ENCODE results near the gene MICAL2.

Gene MICAL2

GRCh38 chr11:12279672-12280108 lies 169.3 kb downstream of the MICAL2 start:
- TF ChIP-seq, protein P1, sequence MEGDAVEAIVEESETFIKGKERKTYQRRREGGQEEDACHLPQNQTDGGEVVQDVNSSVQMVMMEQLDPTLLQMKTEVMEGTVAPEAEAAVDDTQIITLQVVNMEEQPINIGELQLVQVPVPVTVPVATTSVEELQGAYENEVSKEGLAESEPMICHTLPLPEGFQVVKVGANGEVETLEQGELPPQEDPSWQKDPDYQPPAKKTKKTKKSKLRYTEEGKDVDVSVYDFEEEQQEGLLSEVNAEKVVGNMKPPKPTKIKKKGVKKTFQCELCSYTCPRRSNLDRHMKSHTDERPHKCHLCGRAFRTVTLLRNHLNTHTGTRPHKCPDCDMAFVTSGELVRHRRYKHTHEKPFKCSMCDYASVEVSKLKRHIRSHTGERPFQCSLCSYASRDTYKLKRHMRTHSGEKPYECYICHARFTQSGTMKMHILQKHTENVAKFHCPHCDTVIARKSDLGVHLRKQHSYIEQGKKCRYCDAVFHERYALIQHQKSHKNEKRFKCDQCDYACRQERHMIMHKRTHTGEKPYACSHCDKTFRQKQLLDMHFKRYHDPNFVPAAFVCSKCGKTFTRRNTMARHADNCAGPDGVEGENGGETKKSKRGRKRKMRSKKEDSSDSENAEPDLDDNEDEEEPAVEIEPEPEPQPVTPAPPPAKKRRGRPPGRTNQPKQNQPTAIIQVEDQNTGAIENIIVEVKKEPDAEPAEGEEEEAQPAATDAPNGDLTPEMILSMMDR (conservative IDR thresholded peaks at IDR 0.05; ENCODE audit: low read depth, low read length) = no peak
- H3K4me3 ChIP-seq (ENCODE audit: low read depth, low read length) = no peak overlapping the region
- no peak for DNase-seq (ENCODE audit: low read depth)

DNA sequence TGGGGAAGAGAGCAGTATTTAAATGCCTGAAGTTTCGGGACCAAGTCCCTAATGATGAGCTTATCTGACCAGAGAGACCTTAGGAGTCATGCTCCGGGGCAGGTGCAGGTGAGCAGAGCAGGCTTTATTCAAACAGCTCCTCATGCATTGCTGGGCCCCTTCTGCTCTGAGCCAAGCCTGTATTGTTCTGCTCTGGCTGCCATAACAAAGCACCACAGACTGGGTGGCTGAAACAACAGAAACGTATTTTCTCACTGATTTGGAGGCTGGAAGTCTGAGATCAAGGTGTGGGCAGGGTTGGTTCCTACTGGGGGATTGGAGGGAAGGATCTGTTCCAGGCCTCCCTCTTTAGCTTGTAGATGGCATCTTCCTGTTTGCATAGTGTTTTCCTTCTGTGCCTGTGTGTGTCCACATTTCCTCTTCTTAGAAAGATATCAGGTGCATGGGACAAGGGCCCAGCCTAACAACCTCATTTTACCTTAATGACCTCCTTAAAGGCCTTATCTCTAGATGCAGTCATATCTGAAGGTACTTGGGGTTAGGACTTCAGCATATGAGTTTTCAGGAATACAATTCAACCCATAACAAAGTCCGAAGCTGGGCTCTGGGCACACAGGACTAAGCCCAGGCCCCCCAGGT lies 169.9 kb downstream of the MICAL2 start:
- DNase-seq (ENCODE audit: low read depth) = no peak
- no peak overlapping the region for H3K4me3 ChIP-seq (ENCODE audit: low read depth, low read length)
- TF ChIP-seq, protein P1 (conservative IDR thresholded peaks at IDR 0.05; ENCODE audit: low read depth, low read length) = no peak

- DNase-seq (ENCODE audit: low read depth) = no peak
- TF ChIP-seq, protein P1 (conservative IDR thresholded peaks at IDR 0.05; ENCODE audit: low read depth, low read length) = no peak
Observed at GRCh38 chr11:12280838-12281565, 170.6 kb downstream of the MICAL2 start.

DNA sequence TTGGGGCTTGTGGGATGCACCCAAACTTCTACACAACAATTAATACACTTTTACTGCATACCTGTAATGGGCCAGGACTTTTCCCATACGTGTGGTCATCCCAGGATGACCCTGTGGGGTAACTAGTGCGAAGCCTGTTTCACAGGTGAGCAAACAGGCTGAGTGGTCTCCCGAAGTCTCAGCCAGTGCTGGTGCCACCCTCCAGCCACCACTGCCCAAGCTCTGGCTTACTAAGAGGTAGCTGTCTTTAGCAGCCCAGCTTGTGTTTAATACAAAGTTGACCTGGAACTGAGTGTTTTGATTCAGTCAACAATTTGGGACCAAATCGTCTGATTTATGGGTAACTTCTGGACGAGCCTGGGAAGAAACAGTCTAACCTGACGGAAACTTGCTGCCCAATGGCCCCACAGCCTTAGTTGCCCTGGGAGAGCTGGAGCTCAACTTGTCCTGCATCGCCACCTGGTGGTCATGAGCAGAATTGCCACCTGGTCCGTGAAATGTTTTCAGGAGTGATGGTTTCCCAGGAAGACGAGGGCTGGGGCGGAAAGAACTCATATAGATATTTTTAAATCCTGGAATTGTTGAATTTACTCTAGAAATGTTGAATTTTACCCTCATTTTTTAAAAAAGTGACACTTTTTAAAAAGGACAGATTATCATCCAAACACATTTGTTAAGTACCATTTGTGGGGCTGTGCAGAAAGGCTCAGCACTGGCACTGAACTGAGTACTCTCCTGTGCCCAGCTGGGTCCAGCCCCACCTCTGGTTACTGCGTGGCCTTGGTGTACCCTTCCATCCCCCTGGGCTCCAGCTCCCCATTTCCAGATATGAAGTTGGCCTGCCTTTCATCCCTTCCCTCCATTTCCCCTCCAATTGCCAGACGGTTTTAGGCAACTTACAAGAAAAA lies 171.4 kb downstream of the MICAL2 start:
- DNase-seq (ENCODE audit: low read depth) = peak; percentile 88
- TF ChIP-seq, protein P1 (conservative IDR thresholded peaks at IDR 0.05; ENCODE audit: low read depth, low read length) = peak; percentile 96
- no peak overlapping the region for H3K4me3 ChIP-seq (ENCODE audit: low read depth, low read length)

More at GRCh38 chr11:12280838-12281565, 170.6 kb downstream of the MICAL2 start:
- no peak overlapping the region for H3K4me3 ChIP-seq (ENCODE audit: low read depth, low read length)

DNA sequence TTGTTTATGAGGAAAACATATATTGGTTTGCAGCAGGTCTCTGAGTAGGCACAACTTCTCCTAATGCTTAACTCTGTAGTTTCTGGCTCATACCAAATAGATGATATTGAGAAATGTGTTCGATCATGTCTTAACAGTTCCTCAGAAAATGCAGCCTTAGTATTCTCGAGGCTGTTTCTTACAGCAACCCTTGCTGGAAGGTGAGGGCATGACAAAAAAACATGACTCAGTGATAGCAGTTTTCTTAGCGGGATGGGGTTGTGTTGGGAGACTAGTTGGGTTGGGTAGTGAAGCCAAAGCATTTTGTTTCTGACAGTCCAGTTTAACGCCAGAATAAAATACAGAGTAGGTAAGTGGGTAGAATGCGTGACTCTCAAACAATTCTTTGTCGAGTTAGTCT lies 172.3 kb downstream of the MICAL2 start:
- DNase-seq (ENCODE audit: low read depth) = no peak
- TF ChIP-seq, protein P1 (conservative IDR thresholded peaks at IDR 0.05; ENCODE audit: low read depth, low read length) = no peak
- H3K4me3 ChIP-seq (ENCODE audit: low read depth, low read length) = no peak overlapping the region

DNA sequence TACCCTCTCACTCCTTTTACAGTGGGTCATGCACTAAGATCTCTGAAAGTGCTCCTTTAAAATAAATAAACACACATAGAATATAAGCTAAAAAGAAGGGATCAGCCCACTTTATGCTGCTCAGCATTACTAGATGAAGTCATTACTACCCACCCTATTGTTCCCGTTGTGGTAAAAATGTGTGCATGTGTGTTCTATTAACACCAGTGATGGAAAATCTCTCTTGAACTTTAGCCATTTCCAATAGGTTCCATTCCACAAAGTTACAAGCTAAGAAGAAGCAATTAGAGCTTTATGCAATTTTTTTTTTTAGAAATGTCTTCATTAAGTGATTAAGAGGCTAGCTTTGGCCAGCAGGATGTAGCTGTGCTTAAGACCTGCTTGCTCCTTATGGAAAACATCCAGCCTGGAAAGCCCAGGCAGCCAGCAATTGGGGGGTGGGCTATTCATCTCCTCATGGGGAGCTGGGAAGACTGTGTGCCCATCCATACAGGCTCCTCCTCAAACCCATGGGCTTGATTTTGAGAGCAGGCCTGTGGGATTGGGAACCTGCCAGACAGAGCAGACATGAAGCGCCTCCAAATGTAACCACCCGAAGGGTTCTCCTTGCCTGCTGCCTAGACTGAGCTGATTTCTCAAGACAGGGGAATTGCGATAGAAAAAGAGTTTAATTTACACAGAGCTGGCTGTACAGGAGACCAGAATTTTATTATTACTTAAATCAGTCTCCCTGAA lies 174.1 kb downstream of the MICAL2 start:
- no peak overlapping the region for H3K4me3 ChIP-seq (ENCODE audit: low read depth, low read length)
- peak; percentile 64 for DNase-seq (ENCODE audit: low read depth)
- TF ChIP-seq, protein P1 (conservative IDR thresholded peaks at IDR 0.05; ENCODE audit: low read depth, low read length) = no peak

Measured in choroid plexus epithelial cell (primary cell).